Measurements from ENCODE around the gene CELSR1. TPM values are rescaled to one million over a fixed set of nuclear protein-coding genes. Genes with fewer than 3 reads are reported as not detected.

The CELSR1 gene
- total RNA-seq, 2 donors from 2014 or later, result 0.14 to 0.45 TPM

DNA sequence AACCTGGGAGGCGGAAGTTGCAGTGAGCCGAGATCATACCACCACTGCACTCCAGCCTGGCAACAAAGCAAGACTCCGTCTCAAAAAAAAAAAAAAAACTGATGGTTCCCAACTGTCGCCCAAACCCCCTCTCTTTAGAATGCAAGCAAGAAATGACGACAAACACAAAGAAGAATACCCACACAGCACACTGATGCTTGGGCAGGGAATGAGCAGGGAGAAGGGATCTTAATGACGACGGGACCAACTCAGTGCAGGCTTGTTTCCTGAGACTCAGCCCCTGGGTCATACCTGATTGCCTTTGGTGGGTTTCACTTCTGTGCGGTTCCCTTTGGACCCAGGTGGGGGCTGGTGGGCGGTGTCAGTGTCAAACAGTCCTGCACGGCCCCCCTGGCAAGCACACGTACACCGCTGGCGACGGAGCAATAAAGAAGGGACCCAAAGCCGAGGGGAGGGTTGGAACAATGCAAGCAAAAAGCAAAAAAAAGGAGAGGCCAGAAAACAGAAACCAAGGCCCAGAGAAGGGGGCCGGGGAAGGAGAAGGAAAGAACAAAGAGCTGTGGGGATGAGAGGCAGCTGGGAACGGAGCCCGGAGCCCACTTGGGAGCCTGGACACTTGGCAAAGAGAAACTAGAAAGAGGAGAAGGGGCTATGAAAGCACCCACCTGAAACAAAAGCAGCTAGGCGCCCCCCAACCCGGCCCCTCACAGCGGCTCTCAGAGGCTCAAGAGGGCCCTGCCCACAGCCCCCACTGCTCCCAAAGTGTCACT is 99.6 kb downstream of the CELSR1 start:
- no peak overlapping the region for H3K27ac Mint-ChIP-seq
- no peaks in the 10 kb centered on the region for H3K4me1 Mint-ChIP-seq (ENCODE audit: low read depth in 2 of 2)
- no peak overlapping the region for H3K4me3 Mint-ChIP-seq
- ATAC-seq (no peak), DNase-seq (ENCODE audit: low spot score) (no peak)
- no peaks in the 10 kb centered on the region for H3K9me3 Mint-ChIP-seq
- no peaks in the 10 kb centered on the region for H3K27me3 Mint-ChIP-seq
- H3K36me3 Mint-ChIP-seq, result no peaks in the 10 kb centered on the region

DNA sequence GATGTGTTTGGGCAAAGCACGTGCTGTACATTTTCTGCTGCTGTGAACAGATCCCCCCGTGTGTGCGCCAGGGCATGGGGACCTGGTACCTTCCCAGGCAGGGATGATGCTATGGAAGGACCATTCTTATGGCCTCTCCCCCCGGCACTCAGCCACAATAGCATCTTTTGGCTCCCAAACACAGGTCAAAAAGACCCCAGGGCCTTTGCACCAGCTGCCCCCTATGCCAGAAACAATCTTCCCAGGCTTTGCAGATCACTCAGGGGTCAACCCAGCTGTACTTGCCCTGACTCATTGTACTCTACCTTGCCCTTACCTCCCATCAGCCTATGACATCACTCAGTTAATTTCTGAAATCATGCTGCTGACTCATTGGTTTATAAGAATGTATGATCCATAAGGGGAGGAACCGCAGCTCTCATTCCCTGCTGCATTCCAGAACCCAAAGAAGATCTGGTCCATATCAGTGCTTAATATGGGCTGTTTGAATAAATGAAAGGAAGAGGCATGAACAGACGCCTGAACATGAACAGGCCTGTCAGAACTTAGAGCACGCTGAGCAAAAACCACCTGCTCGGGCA is 100.7 kb downstream of the CELSR1 start:
- DNase-seq (ENCODE audit: low spot score), result no peak
- H3K4me3 Mint-ChIP-seq, result no peak overlapping the region
- H3K36me3 Mint-ChIP-seq, result no peaks in the 10 kb centered on the region
- H3K4me1 Mint-ChIP-seq (ENCODE audit: low read depth in 2 of 2), result peaks cover 3 to 9% of the 10 kb centered on the region in 2 donors
- no peak overlapping the region for H3K27ac Mint-ChIP-seq
- no peaks in the 10 kb centered on the region for H3K27me3 Mint-ChIP-seq
- no peaks in the 10 kb centered on the region for H3K9me3 Mint-ChIP-seq
- ATAC-seq, result no peak

DNA sequence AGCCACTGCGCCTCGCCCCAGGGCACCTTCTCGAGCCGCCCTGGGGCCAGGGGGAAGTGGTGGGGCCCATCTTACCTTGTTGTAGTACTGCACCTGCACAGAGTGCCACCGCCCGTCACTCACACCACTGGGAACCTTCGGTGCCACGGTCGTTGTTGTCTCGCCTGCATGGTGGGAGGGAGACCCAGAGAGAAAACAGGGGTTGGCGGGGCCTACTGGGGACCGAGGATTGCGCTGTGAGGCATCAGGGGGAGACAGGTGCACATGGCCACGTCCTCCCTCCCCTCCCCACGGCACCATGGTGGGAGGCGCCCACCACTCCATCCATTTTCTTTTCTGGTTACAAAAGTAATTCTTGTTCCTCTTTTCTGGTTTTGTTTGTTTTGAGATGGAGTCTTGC is 104.1 kb downstream of the CELSR1 start:
- Mint-ChIP-seq H3K27me3 (no peaks in the 10 kb centered on the region), H3K4me1 (ENCODE audit: low read depth in 2 of 2) (peaks cover 3 to 9% of the 10 kb centered on the region in 2 donors), H3K9me3 (no peaks in the 10 kb centered on the region), H3K4me3 (peak overlapping the region; percentile 75), H3K27ac (peak overlapping the region; percentile 73 to 94), H3K36me3 (no peaks in the 10 kb centered on the region)
- ATAC-seq (no peak), DNase-seq (ENCODE audit: low spot score) (no peak)

DNA sequence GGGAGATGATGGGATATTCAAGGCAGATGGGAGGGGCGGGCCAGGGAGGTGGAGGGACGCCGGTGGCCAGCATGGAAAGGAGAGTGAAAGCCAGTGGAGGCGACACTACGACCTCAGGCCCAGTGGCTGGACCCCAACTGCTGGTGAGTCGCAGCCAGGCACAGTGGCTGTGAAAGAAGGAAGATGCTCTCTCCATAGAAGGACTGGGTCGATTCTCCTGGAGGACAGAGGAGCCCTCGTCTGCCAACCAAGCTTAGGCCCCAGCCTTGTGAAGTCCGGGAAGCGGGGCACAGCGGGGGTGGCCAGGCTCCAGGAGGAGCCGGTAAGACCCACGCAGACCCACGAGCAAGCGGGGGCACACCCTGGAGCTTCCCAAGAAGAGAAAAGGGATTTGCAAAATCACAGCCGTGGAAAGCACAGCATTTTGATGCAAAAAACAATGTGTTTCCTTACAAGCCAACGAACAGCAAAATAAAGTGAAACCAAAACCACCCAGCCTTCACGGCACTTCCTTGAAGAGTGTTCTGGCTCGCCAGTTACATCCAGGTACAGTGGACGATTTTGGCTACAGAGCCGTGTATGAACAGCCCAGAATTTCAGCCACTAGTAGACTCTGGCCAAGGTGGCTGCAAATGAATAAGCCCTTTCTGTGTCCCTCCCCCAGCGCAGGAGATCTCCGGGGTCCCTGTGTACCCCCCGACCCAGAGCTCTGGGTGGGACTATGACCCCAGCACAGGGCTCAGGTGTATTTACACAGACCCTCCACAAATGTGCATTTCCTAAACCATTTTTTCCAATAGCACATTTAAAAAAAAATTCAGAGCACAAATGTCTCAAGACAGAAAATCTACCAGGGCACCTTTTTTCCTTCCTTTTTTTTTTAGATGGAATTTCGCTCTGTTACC is 105.0 kb downstream of the CELSR1 start:
- Mint-ChIP-seq H3K36me3 (no peaks in the 10 kb centered on the region), H3K9me3 (no peaks in the 10 kb centered on the region), H3K4me1 (ENCODE audit: low read depth in 2 of 2) (peaks cover 3 to 9% of the 10 kb centered on the region in 2 donors), H3K27me3 (no peaks in the 10 kb centered on the region), H3K27ac (peak overlapping the region; percentile 73 to 94), H3K4me3 (peak overlapping the region; percentile 75)
- DNase-seq (ENCODE audit: low spot score) (no peak), ATAC-seq (peak; percentile 59 to 74)

DNA sequence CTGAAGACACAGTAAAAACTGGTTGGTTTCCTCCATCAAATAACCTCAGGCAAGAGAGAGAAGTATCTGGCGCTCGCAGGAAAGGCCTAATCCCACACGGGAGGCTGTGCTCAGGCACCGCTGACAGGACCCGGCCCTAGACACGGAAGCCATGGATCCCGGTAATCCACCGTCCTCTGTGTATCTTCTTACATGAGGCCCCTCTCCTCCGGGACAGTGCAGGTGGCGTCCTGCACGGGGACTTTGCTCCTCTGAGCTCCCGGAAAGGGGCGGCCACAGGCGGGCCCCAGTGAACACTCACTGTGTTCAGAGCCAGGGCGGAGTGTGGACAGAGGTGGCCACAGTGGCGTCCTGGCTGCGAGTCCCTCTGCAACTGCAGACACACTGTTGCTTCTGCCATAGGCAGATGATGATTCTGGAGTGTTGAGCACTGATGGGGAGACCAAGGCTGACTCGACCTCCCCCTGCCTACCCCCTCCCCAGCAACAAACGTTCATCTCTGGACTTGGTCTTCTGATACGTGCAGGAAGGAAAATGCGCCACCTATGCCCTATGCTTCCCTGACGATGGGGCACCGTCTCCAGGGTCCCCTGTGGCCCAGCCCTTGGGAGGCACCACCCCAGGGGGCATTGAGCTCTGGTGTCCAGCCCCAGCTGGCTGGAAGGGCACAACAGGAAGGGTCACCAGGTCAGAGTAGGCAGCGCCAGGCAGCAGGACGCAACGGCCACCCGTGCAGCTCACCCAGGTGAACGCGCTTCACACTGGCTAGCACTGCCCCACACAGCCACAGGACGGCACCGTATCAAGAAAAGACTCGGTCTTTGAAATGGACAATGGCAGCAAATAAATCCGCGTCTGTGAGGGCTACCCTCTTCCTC is 106.2 kb downstream of the CELSR1 start:
- H3K36me3 Mint-ChIP-seq, result no peaks in the 10 kb centered on the region
- H3K27ac Mint-ChIP-seq, result peak overlapping the region; percentile 73 to 94
- DNase-seq (ENCODE audit: low spot score) (no peak), ATAC-seq (no peak)
- H3K4me1 Mint-ChIP-seq (ENCODE audit: low read depth in 2 of 2), result peaks cover 3 to 10% of the 10 kb centered on the region in 2 donors
- no peaks in the 10 kb centered on the region for H3K27me3 Mint-ChIP-seq
- H3K9me3 Mint-ChIP-seq, result no peaks in the 10 kb centered on the region
- peak overlapping the region; percentile 75 for H3K4me3 Mint-ChIP-seq

DNA sequence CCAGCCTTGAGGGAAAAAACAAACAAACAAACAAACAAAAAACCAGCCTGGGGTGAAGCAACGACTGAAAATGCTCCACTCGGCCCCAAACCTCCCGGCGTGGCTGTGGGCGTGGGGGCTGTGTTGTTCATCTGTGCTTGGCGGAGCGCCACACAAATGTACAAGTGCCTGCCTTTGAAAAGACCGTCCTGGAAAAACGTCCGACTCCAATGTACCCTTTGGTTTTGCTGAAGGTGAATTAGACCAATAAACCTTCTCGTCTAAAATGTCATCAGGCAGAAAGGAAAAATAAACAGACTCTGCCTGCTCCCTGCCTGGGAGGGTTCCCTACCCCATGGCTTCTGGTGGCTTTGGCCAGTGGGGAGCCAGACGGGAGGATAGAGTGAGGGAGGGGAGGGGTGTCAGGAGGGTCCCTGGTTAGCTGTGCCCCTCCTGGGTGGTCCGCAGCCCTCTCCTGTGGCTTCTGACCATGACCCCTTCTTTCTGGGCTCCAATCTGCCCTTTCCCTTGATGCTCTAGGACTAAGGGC is 108.0 kb downstream of the CELSR1 start:
- Mint-ChIP-seq H3K9me3 (no peaks in the 10 kb centered on the region), H3K36me3 (peaks cover 6% of the 10 kb centered on the region), H3K4me1 (ENCODE audit: low read depth in 2 of 2) (peaks cover 3 to 13% of the 10 kb centered on the region in 2 donors), H3K27me3 (no peaks in the 10 kb centered on the region), H3K4me3 (no peak overlapping the region), H3K27ac (no peak overlapping the region)
- DNase-seq (ENCODE audit: low spot score), result no peak
- ATAC-seq, result no peak

DNA sequence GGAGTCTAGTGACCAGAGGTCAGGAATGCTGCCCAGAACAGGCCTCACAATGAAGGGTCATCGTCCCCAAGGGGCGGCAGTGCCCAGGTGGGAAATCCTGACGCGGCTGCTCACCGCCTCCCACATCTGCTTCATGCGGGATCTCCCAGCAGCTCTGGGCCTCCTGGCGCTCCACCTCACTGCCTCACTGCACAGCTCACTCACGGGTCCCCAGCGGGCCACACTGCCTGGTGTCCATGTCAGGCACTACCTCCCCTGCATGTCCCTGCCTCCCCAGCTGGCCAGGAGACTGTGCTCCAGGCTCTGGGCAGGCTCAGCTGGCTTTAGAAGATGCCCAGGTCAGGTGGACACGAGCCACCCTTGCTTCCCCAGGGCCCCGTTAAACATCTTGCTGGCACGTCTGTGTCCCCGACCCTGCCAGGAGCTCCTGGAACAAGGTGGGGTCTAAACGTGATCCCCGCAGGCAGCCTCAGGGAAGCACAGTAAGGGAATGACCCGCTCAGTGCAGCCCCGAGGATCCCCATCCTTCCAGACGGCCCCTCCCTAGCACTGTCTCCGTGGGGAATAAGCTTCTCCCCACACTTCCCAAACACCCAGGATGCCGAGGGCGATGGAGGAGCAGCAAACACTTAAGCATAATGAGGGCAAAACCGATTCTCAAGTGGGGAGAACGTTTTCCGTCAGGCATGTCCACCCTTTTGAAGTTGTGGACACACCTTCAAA is 108.7 kb downstream of the CELSR1 start:
- DNase-seq (ENCODE audit: low spot score) (no peak), ATAC-seq (no peak)
- no peaks in the 10 kb centered on the region for H3K9me3 Mint-ChIP-seq
- H3K36me3 Mint-ChIP-seq, result peaks cover 6% of the 10 kb centered on the region
- no peaks in the 10 kb centered on the region for H3K27me3 Mint-ChIP-seq
- peaks cover 3 to 13% of the 10 kb centered on the region in 2 donors for H3K4me1 Mint-ChIP-seq (ENCODE audit: low read depth in 2 of 2)
- H3K27ac Mint-ChIP-seq, result no peak overlapping the region
- H3K4me3 Mint-ChIP-seq, result no peak overlapping the region

DNA sequence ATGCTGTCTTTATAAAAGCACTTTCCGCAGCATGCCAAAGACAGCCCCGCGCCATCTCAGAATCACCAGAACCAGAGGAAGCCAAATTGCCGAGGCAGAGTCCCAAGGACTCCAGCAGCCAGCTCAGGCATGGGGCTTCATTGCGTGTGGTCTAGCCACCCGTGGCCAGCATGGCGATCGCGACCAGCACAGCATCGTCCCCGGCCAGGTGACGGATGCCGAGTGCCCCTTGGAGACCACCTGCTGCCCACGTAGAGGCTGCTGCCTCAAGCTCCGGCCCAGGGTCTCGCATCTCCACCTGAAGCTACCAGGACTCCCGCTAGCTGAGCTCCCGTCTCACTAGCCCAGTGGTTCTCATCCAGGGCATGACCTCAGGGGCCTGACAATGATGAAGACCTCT is 109.2 kb downstream of the CELSR1 start:
- H3K27ac Mint-ChIP-seq, result no peak overlapping the region
- ATAC-seq (no peak), DNase-seq (ENCODE audit: low spot score) (no peak)
- H3K9me3 Mint-ChIP-seq, result no peaks in the 10 kb centered on the region
- H3K36me3 Mint-ChIP-seq, result peaks cover 6% of the 10 kb centered on the region
- H3K4me1 Mint-ChIP-seq (ENCODE audit: low read depth in 2 of 2), result peaks cover 3 to 13% of the 10 kb centered on the region in 2 donors
- H3K4me3 Mint-ChIP-seq, result no peak overlapping the region
- H3K27me3 Mint-ChIP-seq, result no peaks in the 10 kb centered on the region

DNA sequence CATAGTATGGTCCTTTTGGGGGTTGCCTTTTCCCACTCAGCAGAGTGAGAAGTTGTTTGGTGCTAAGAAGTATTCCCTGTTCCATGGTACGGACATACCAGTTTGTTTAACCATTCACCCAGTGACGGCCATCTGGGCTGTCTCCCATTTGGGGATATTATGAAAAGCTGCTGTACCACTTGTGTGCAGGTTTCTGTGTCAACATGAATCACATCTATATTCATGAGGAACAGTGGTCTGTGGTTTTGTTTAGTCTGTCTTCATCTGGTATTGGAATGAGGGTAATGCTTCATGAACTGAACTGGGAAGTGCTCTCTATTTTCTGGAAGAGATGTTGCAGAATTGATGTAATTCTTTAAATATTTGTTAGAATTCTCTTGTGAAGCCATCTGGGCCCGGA is 112.4 kb downstream of the CELSR1 start:
- ATAC-seq, result no peak
- no peaks in the 10 kb centered on the region for H3K27me3 Mint-ChIP-seq

DNA sequence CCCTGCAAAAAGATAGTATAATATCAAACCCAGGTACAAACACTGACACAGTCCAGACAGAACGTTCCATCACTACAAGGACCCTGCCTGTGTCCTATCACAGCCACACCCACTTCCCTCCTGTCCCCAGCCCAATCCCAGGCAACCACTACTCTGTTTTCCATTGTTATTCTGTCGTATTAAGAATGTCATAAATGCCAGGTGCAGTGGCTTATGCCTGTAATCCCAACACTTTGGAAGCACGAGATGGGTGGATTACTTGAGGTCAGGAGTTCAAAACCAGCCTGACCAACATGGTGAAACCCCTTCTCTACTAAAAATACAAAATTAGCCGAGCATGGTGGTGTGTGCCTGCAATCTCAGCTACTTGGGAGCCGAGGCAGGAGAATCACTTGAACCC is 112.9 kb downstream of the CELSR1 start:
- no peak overlapping the region for H3K4me3 Mint-ChIP-seq
- H3K27ac Mint-ChIP-seq, result no peak overlapping the region
- no peaks in the 10 kb centered on the region for H3K27me3 Mint-ChIP-seq

More for the DNA sequence above, 112.4 kb downstream of the CELSR1 start:
- Mint-ChIP-seq H3K4me1 (ENCODE audit: low read depth in 2 of 2) (peaks cover 0 to 5% of the 10 kb centered on the region in 2 donors), H3K4me3 (no peak overlapping the region), H3K27ac (no peak overlapping the region), H3K9me3 (no peaks in the 10 kb centered on the region), H3K36me3 (peaks cover 6% of the 10 kb centered on the region)
- no peak for DNase-seq (ENCODE audit: low spot score)

DNA sequence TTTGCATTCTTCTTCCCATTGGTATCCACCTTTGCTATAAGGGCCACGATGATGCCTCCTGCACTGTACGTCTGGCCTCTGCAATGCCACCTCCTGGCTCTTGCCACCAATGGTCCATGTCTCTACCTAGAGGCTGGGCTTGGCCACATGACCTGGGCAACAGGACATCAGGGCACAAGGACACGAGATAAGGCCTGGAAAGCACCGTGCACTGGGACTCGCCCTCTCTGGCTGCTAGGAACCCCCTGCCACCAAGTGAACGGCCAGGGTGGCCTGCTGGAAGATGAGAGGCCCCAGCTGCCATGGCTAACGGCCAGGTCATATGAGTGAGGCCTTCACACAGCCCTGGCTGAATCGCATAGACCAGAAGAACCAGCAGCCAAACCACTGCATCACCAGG is 114.5 kb downstream of the CELSR1 start:
- DNase-seq (ENCODE audit: low spot score) (no peak), ATAC-seq (no peak)
- peaks cover 6% of the 10 kb centered on the region for H3K36me3 Mint-ChIP-seq
- peaks cover 0 to 5% of the 10 kb centered on the region in 2 donors for H3K4me1 Mint-ChIP-seq (ENCODE audit: low read depth in 2 of 2)
- no peaks in the 10 kb centered on the region for H3K9me3 Mint-ChIP-seq
- no peaks in the 10 kb centered on the region for H3K27me3 Mint-ChIP-seq
- H3K27ac Mint-ChIP-seq, result no peak overlapping the region
- no peak overlapping the region for H3K4me3 Mint-ChIP-seq

More for the DNA sequence above, 112.9 kb downstream of the CELSR1 start:
- DNase-seq (ENCODE audit: low spot score), result no peak
- Mint-ChIP-seq H3K9me3 (no peaks in the 10 kb centered on the region), H3K36me3 (peaks cover 6% of the 10 kb centered on the region), H3K4me1 (ENCODE audit: low read depth in 2 of 2) (peaks cover 0 to 5% of the 10 kb centered on the region in 2 donors)
- no peak for ATAC-seq

DNA sequence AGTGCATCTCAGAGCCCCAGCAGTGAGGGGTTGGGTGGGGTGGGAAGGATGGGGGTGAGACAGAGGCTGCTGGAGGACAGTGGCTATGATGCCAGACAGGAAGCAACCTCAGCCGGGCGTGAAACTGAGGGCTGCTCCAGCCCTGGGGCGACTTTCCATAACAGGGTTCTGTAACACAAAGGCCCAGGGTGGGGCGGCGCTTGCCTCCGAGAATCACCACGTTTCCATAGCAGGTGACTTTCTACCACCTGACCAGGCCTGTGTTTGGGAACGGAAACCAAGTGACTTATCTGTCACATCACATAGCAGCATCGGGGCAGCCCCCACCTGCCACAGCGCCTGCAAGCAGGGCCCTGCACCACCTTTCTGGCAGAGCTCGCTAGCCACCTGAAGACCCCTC is 116.2 kb downstream of the CELSR1 start:
- no peaks in the 10 kb centered on the region for H3K9me3 Mint-ChIP-seq
- peaks cover 0 to 4% of the 10 kb centered on the region in 2 donors for H3K4me1 Mint-ChIP-seq (ENCODE audit: low read depth in 2 of 2)
- H3K27me3 Mint-ChIP-seq, result no peaks in the 10 kb centered on the region
- H3K27ac Mint-ChIP-seq, result no peak overlapping the region
- no peak overlapping the region for H3K4me3 Mint-ChIP-seq
- ATAC-seq, result peak in 1 of 2 donors; percentile 48
- DNase-seq (ENCODE audit: low spot score), result no peak
- H3K36me3 Mint-ChIP-seq, result peaks cover 6% of the 10 kb centered on the region
